DMS 273 (cell line): ENCODE data around the gene KRT7.
"Not testable (repeated sequence)": the region's sequence is repeated elsewhere in the genome, so short reads cannot be mapped to it uniquely, and the experiment has no call there.

ENCODE experiments used
- DNase-seq: peaks from one replicate; lab custom pipeline; 2025; ENCODE audit not compliant: unreplicated experiment; lab: John Stamatoyannopoulos, UW

The KRT7 gene

GRCh38 chr12:52254965-52255751 lies 22.1 kb downstream of the KRT7 start:
- no peak for DNase-seq

GRCh38 chr12:52255926-52256583 lies 23.0 kb downstream of the KRT7 start:
- DNase-seq = no peak

- no peak for DNase-seq
Observed at GRCh38 chr12:52256584-52256935, 23.5 kb downstream of the KRT7 start.

GRCh38 chr12:52257074-52257551 lies 24.1 kb downstream of the KRT7 start:
- DNase-seq = no peak

GRCh38 chr12:52257922-52258321 lies 24.9 kb downstream of the KRT7 start:
- DNase-seq = not testable (repeated sequence)

GRCh38 chr12:52258335-52258901 lies 25.4 kb downstream of the KRT7 start:
- DNase-seq = no peak

GRCh38 chr12:52259657-52260243 lies 26.7 kb downstream of the KRT7 start:
- DNase-seq = no peak

- peak; percentile 16 for DNase-seq
Observed at GRCh38 chr12:52260361-52261207, 27.5 kb downstream of the KRT7 start.

- no peak for DNase-seq
Observed at GRCh38 chr12:52261208-52261484, 28.1 kb downstream of the KRT7 start.

GRCh38 chr12:52262286-52262685 lies 29.2 kb downstream of the KRT7 start:
- DNase-seq = no peak

GRCh38 chr12:52263761-52264434 lies 30.9 kb downstream of the KRT7 start:
- no peak for DNase-seq

- DNase-seq = no peak
Observed at GRCh38 chr12:52264435-52264825, 31.4 kb downstream of the KRT7 start.

GRCh38 chr12:52266514-52266913 lies 33.5 kb downstream of the KRT7 start:
- DNase-seq = no peak

- DNase-seq = no peak
Observed at GRCh38 chr12:52267266-52267665, 34.2 kb downstream of the KRT7 start.

GRCh38 chr12:52267699-52268098 lies 34.7 kb downstream of the KRT7 start:
- no peak for DNase-seq

GRCh38 chr12:52268212-52268611 lies 35.2 kb downstream of the KRT7 start:
- no peak for DNase-seq

GRCh38 chr12:52270541-52271070 lies 37.6 kb downstream of the KRT7 start:
- no peak for DNase-seq

- no peak for DNase-seq
Observed at GRCh38 chr12:52271158-52271557, 38.1 kb downstream of the KRT7 start.

- DNase-seq = no peak
Observed at GRCh38 chr12:52274521-52275120, 41.6 kb downstream of the KRT7 start, which contains the start of gene KRT86. Gene KRT86 (plus strand): TSS chr12:52274645. CDS start chr12:52301917, 27,272 bp downstream.

GRCh38 chr12:52275686-52276085 lies 42.6 kb downstream of the KRT7 start:
- no peak for DNase-seq
